ENCODE measurements around the gene COL27A1. TPM values are rescaled to one million over a fixed set of nuclear protein-coding genes. Genes with fewer than 3 reads are reported as not detected.

The COL27A1 gene
- polyA plus RNA-seq, 1 donor (not counting 4 experiments of a cell fraction or from before 2014, with no cell fraction given) = 14.0 TPM

DNA sequence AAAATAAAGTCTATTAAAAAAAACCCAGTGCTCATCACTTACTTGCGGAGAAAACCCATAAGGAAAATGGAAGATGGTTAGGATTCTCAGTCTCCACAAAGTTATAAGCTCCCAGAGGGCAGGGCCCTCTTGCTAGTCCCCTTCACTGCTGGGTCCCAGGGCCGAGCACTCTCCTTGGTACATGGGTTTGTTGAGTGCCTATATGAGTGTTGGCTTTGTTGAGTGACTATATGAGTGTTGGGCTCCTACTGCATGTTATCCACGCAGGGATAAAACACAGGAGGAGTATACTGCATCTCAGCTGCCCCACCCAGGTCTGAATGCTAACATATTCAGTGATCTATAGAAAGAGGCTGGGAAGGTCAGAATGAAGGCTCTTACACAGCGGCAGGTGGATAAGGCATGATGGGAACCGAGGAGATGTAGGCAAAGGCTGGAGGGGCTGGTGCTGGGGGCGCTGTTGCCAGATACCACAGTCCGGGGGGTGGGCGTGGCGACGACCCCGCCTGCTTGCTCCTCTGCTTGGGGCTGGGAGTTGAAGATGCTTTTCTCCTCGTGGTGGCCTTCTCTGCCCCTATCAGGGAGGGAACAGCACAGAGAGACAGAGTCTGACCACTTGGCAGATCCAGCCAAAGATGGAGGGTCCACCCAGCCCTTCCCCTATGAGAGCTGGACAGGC lies 186.0 kb downstream of the COL27A1 start:
- Histone ChIP-seq H3K27me3 (ENCODE audit: control insufficient read depth, extremely low read depth, insufficient read depth, low read length) (no peaks in the 10 kb centered on the region), H3K4me1 (ENCODE audit: control insufficient read depth, extremely low read depth, insufficient read depth, low read length) (peaks cover 10% of the 10 kb centered on the region), H3K9me1 (ENCODE audit: control insufficient read depth, extremely low read depth, insufficient read depth, low read length) (peaks cover 2% of the 10 kb centered on the region), H3K27ac (ENCODE audit: control insufficient read depth, insufficient read depth, low read length) (no peak overlapping the region), H4K20me1 (ENCODE audit: control insufficient read depth, extremely low read depth, insufficient read depth, low read length) (no peaks in the 10 kb centered on the region), H3K4me3 (ENCODE audit: control insufficient read depth in 2 of 3, extremely low read depth in 1 of 3, insufficient read depth in 2 of 3, low read depth in 1 of 3, low read length in 3 of 3) (no peak overlapping the region), H3K79me2 (ENCODE audit: control insufficient read depth, insufficient read depth, low read length) (no peaks in the 10 kb centered on the region), H3K4me2 (ENCODE audit: control insufficient read depth, extremely low read depth, insufficient read depth, low read depth, low read length) (no peak overlapping the region), H3K36me3 (ENCODE audit: control insufficient read depth in 2 of 2, extremely low read depth in 1 of 2, insufficient read depth in 2 of 2, low read length in 2 of 2) (peaks cover 3 to 5% of the 10 kb centered on the region in 2 experiments), H3K9me3 (ENCODE audit: control insufficient read depth, low read depth, low read length) (no peaks in the 10 kb centered on the region), H3K9ac (ENCODE audit: control insufficient read depth, extremely low read depth, insufficient read depth, low read length) (no peak overlapping the region), H2AFZ (ENCODE audit: control insufficient read depth, low read length) (no peak overlapping the region)
- no peak for DNase-seq (ENCODE audit: low read depth, low spot score)
- no peak for TF ChIP-seq EZH2 (IDR thresholded peaks at IDR 0.05; ENCODE audit: low read length)
- TF ChIP-seq, protein P1, sequence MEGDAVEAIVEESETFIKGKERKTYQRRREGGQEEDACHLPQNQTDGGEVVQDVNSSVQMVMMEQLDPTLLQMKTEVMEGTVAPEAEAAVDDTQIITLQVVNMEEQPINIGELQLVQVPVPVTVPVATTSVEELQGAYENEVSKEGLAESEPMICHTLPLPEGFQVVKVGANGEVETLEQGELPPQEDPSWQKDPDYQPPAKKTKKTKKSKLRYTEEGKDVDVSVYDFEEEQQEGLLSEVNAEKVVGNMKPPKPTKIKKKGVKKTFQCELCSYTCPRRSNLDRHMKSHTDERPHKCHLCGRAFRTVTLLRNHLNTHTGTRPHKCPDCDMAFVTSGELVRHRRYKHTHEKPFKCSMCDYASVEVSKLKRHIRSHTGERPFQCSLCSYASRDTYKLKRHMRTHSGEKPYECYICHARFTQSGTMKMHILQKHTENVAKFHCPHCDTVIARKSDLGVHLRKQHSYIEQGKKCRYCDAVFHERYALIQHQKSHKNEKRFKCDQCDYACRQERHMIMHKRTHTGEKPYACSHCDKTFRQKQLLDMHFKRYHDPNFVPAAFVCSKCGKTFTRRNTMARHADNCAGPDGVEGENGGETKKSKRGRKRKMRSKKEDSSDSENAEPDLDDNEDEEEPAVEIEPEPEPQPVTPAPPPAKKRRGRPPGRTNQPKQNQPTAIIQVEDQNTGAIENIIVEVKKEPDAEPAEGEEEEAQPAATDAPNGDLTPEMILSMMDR (optimal IDR thresholded peaks at IDR 0.05 in 1 of 3, IDR thresholded peaks at IDR 0.05 in 1 of 3, conservative IDR thresholded peaks at IDR 0.05 in 1 of 3; ENCODE audit: extremely low read depth in 1 of 3, insufficient read depth in 2 of 3, low read length in 3 of 3) = no peak
- FAIRE-seq = no peak
- dilution Hi-C loops (cut with MboI; ENCODE audit: extremely low pct_ligation_motif_present, low sequenced_read_pairs) = no loop called here

DNA sequence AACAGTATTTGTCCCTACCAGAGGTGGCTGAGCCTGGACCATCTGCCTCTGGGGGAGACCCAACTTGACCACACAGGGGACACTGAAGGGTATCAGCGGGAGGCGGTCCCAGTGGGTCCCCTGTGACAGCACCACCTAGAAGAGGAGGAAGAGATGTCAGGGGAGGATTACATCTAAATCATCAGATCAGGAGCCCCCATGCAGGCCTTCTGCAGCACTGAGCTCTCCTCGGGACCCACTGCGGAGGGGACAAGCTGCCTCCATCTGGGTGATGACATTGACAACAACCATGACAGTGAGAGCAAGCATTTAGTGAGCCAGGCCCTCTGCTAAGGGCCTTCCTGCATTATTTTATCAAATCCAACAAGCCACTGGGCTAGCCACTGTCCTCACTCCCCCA lies 186.7 kb downstream of the COL27A1 start:
- Histone ChIP-seq H3K9ac (ENCODE audit: control insufficient read depth, extremely low read depth, insufficient read depth, low read length) (no peak overlapping the region), H3K4me2 (ENCODE audit: control insufficient read depth, extremely low read depth, insufficient read depth, low read depth, low read length) (no peak overlapping the region), H4K20me1 (ENCODE audit: control insufficient read depth, extremely low read depth, insufficient read depth, low read length) (no peaks in the 10 kb centered on the region), H3K9me1 (ENCODE audit: control insufficient read depth, extremely low read depth, insufficient read depth, low read length) (peaks cover 2% of the 10 kb centered on the region), H3K79me2 (ENCODE audit: control insufficient read depth, insufficient read depth, low read length) (no peaks in the 10 kb centered on the region), H2AFZ (ENCODE audit: control insufficient read depth, low read length) (no peak overlapping the region), H3K27ac (ENCODE audit: control insufficient read depth, insufficient read depth, low read length) (no peak overlapping the region), H3K4me3 (ENCODE audit: control insufficient read depth in 2 of 3, extremely low read depth in 1 of 3, insufficient read depth in 2 of 3, low read depth in 1 of 3, low read length in 3 of 3) (no peak overlapping the region), H3K36me3 (ENCODE audit: control insufficient read depth in 2 of 2, extremely low read depth in 1 of 2, insufficient read depth in 2 of 2, low read length in 2 of 2) (peaks cover 6 to 10% of the 10 kb centered on the region in 2 experiments), H3K9me3 (ENCODE audit: control insufficient read depth, low read depth, low read length) (no peaks in the 10 kb centered on the region), H3K4me1 (ENCODE audit: control insufficient read depth, extremely low read depth, insufficient read depth, low read length) (peaks cover 10% of the 10 kb centered on the region), H3K27me3 (ENCODE audit: control insufficient read depth, extremely low read depth, insufficient read depth, low read length) (no peaks in the 10 kb centered on the region)
- dilution Hi-C loops (cut with MboI; ENCODE audit: extremely low pct_ligation_motif_present, low sequenced_read_pairs) = no loop called here
- no peak for DNase-seq (ENCODE audit: low read depth, low spot score)
- no peak for FAIRE-seq
- TF ChIP-seq, protein P1 (optimal IDR thresholded peaks at IDR 0.05 in 1 of 3, IDR thresholded peaks at IDR 0.05 in 1 of 3, conservative IDR thresholded peaks at IDR 0.05 in 1 of 3; ENCODE audit: extremely low read depth in 1 of 3, insufficient read depth in 2 of 3, low read length in 3 of 3) = no peak
- TF ChIP-seq EZH2 (IDR thresholded peaks at IDR 0.05; ENCODE audit: low read length) = no peak

All from keratinocyte (primary cell).